ENCODE results near the gene PLEKHH2. TPM values are rescaled to one million over a fixed set of nuclear protein-coding genes. Genes with fewer than 3 reads are reported as not detected.

Gene PLEKHH2
- polyA plus RNA-seq, 3 donors, result not detected

GRCh38 chr2:43791035-43791765, 154.1 kb downstream of the PLEKHH2 start:
- WGBS (ENCODE audit: insufficient coverage), result 80% methylated on average over 1 of the region's 2 CpGs

DNA sequence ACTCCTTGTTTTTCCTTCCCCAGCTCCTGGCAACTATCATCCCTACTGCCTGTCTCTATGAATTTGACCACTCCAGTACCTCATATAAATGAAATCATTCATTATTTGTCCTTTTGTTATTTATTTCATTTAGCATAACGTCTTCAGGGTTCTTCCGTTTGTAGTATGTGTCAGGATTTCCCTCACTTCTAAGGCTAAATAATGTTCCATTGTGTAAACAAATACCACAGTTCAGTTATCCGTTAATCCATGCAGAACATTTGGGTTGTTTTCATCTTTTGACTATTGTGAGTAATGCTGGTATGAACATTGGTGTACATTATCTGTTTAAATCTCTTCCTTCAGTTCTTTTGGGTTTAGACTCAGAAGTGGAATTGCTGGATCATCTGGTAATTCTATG, 155.6 kb downstream of the PLEKHH2 start:
- no peak overlapping the region for H3K27ac Mint-ChIP-seq

More at GRCh38 chr2:43791035-43791765, 154.1 kb downstream of the PLEKHH2 start:
- Mint-ChIP-seq H3K4me1 (no peaks in the 10 kb centered on the region), H3K27me3 (ENCODE audit: low read depth in 3 of 3) (no peaks in the 10 kb centered on the region), H3K27ac (no peak overlapping the region), H3K4me3 (no peak overlapping the region), H3K9me3 (no peaks in the 10 kb centered on the region), H3K36me3 (peaks cover 3 to 5% of the 10 kb centered on the region in 2 donors)
- Histone ChIP-seq H3K4me1 (ENCODE audit: control insufficient read depth in 1 of 2, insufficient read depth in 2 of 2, low read length in 2 of 2) (no peaks in the 10 kb centered on the region), H2AFZ (ENCODE audit: insufficient read depth, low read depth, low read length, poor library complexity, severe bottlenecking) (no peak overlapping the region), H3K27me3 (ENCODE audit: control insufficient read depth in 2 of 2, insufficient read depth in 2 of 2, low read length in 2 of 2) (no peaks in the 10 kb centered on the region), H3K9ac (ENCODE audit: insufficient read depth, low read length, poor library complexity, severe bottlenecking) (no peak overlapping the region), H3K4me3 (replicated peaks in 1 of 3; ENCODE audit: low read depth in 2 of 3, low read length in 3 of 3) (no peak overlapping the region), H3K27ac (ENCODE audit: low read depth in 1 of 2, low read length in 2 of 2) (no peak overlapping the region), H3K79me2 (ENCODE audit: insufficient read depth, low read length) (no peaks in the 10 kb centered on the region), H3K4me2 (replicated peaks; ENCODE audit: extremely low read depth, low read length, poor library complexity, severe bottlenecking) (no peak overlapping the region), H3K36me3 (replicated peaks in 1 of 2; ENCODE audit: control insufficient read depth in 1 of 2, insufficient read depth in 2 of 2, low read length in 2 of 2) (no peaks in the 10 kb centered on the region), H4K20me1 (ENCODE audit: insufficient read depth, low read length) (no peaks in the 10 kb centered on the region), H3K9me3 (replicated peaks in 1 of 2; ENCODE audit: control insufficient read depth in 1 of 2, insufficient read depth in 1 of 2, low read length in 2 of 2) (no peaks in the 10 kb centered on the region)
- DNase-seq, result no peak
- intact Hi-C loops (cut with micrococcal nuclease), result no loop called here
- TF ChIP-seq CTCF (IDR thresholded peaks at IDR 0.05), result no peak

More for the DNA sequence above, 155.6 kb downstream of the PLEKHH2 start:
- WGBS (ENCODE audit: insufficient coverage), result no CpG with 5 or more reads among the region's 3 CpGs
- Histone ChIP-seq H3K4me1 (ENCODE audit: control insufficient read depth in 1 of 2, insufficient read depth in 2 of 2, low read length in 2 of 2) (no peaks in the 10 kb centered on the region), H4K20me1 (ENCODE audit: insufficient read depth, low read length) (no peaks in the 10 kb centered on the region), H3K9ac (ENCODE audit: insufficient read depth, low read length, poor library complexity, severe bottlenecking) (no peak overlapping the region), H3K9me3 (replicated peaks in 1 of 2; ENCODE audit: control insufficient read depth in 1 of 2, insufficient read depth in 1 of 2, low read length in 2 of 2) (no peaks in the 10 kb centered on the region), H2AFZ (ENCODE audit: insufficient read depth, low read depth, low read length, poor library complexity, severe bottlenecking) (no peak overlapping the region), H3K27me3 (ENCODE audit: control insufficient read depth in 2 of 2, insufficient read depth in 2 of 2, low read length in 2 of 2) (no peaks in the 10 kb centered on the region), H3K79me2 (ENCODE audit: insufficient read depth, low read length) (no peaks in the 10 kb centered on the region), H3K4me3 (replicated peaks in 1 of 3; ENCODE audit: low read depth in 2 of 3, low read length in 3 of 3) (no peak overlapping the region), H3K4me2 (replicated peaks; ENCODE audit: extremely low read depth, low read length, poor library complexity, severe bottlenecking) (no peak overlapping the region), H3K36me3 (replicated peaks in 1 of 2; ENCODE audit: control insufficient read depth in 1 of 2, insufficient read depth in 2 of 2, low read length in 2 of 2) (no peaks in the 10 kb centered on the region), H3K27ac (ENCODE audit: low read depth in 1 of 2, low read length in 2 of 2) (no peak overlapping the region)
- Mint-ChIP-seq H3K4me1 (no peaks in the 10 kb centered on the region), H3K27me3 (ENCODE audit: low read depth in 3 of 3) (no peaks in the 10 kb centered on the region), H3K9me3 (no peaks in the 10 kb centered on the region), H3K36me3 (peaks cover 3 to 5% of the 10 kb centered on the region in 2 donors), H3K4me3 (no peak overlapping the region)
- DNase-seq, result no peak
- no peak for TF ChIP-seq CTCF (IDR thresholded peaks at IDR 0.05)
- intact Hi-C loops (cut with micrococcal nuclease), result no loop called here

Data from CD14-positive monocyte (primary cell).